Heart left ventricle (tissue), 13 donors: ENCODE data around the gene NFIB.

Experiments used
- POLR2A ChIP-seq, 2 donors: fragments of 450-650 bp; IDR thresholded peaks; one replicate each; pipeline ENCODE4 v1.6.1; 2017; ENCODE audit warnings: antibody characterized with exemption in 2 of 2, mild to moderate bottlenecking in 2 of 2, moderate library complexity in 2 of 2
- TF ChIP-seq, protein P1 (sequence below), 12 donors: fragments of 200-600 bp; sonication (generic) in 4 of 12; IDR thresholded peaks; one replicate each; pipeline versions ENCODE4 v1.5.0 to v1.8.0; 2018 to 2022; ENCODE audit warnings: antibody characterized with exemption in 12 of 12, mild to moderate bottlenecking in 5 of 12
- donor health status: ischemic (EF 13 %, LVEDD 7.1; RV severe dilation, severe dysfunction).
- donor health status: DM: no; HTN: yes; CAD: no.
- donor health status: DM: no; HTN: no; CAD: no.
- donor health status: ischemic (EF 25% LVEDD 6.9; RV normal size, moderate dysfunction).
- donor health status: ischemic (EF 25% LVEDD 5.7; RV mildly dilated, moderate dysfunction).
- donor health status: ischemic (EF 35%, LVEDD 5.7; RV mildly dilated, moderate dysfunction).
- donor health status: nonischemic (EF 11% LVEDD 7.7; RV severe dilation, severe dysfunction).
- donor health status: DM: yes; HTN: yes; CAD: no.
- donor health status: PGD.
- donor health status: ischemic (EF 29% LVEDD 5.4; RV normal size, mild dysfunction).
- donor health status: nonischemic (EF 23%, LVEDD 6.1; RV moderate dilation, normal function).

DNA sequence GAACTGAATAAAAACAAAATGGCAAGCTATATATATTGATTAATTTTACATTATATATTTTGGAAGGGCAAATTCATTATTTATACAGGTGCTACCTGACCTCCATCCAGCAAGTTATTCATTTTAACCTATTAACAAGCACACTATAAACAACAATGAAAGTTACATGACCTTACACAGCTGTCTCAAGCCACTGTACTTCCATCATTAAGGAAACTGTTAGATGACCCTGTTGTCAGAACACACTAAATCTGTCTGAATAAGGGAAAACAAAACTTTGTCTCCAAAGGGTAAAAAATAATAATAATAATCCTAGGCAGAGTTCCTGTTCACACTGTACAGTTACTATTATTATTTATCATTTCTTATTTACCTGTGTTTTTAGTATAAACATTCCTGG, 44.0 kb downstream of the NFIB start:
- TF ChIP-seq, protein P1, sequence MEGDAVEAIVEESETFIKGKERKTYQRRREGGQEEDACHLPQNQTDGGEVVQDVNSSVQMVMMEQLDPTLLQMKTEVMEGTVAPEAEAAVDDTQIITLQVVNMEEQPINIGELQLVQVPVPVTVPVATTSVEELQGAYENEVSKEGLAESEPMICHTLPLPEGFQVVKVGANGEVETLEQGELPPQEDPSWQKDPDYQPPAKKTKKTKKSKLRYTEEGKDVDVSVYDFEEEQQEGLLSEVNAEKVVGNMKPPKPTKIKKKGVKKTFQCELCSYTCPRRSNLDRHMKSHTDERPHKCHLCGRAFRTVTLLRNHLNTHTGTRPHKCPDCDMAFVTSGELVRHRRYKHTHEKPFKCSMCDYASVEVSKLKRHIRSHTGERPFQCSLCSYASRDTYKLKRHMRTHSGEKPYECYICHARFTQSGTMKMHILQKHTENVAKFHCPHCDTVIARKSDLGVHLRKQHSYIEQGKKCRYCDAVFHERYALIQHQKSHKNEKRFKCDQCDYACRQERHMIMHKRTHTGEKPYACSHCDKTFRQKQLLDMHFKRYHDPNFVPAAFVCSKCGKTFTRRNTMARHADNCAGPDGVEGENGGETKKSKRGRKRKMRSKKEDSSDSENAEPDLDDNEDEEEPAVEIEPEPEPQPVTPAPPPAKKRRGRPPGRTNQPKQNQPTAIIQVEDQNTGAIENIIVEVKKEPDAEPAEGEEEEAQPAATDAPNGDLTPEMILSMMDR (IDR thresholded peaks at IDR 0.05) = no peak
- TF ChIP-seq POLR2A (IDR thresholded peaks at IDR 0.05) = no peak
